NAMALWA (cell line): ENCODE results near the gene PUM1.

ENCODE experiments used
- DNase-seq: peaks from one replicate; pipeline ENCODE4 v3.0.0-alpha.2; 2015; ENCODE audit warnings: low spot score

Gene PUM1

GRCh38 chr1:30929135-30929889 is 136.2 kb downstream of the PUM1 start:
- peak; percentile 73 for DNase-seq

GRCh38 chr1:30928789-30929134 is 136.8 kb downstream of the PUM1 start:
- no peak for DNase-seq

- DNase-seq, result no peak
Observed at GRCh38 chr1:30928171-30928570, 137.3 kb downstream of the PUM1 start.

GRCh38 chr1:30927448-30927847 is 138.1 kb downstream of the PUM1 start:
- DNase-seq, result no peak

GRCh38 chr1:30923597-30923996 is 141.9 kb downstream of the PUM1 start:
- DNase-seq, result no peak

GRCh38 chr1:30920827-30921226 is 144.7 kb downstream of the PUM1 start:
- DNase-seq, result no peak

- DNase-seq, result peak; percentile 42
Observed at GRCh38 chr1:30919025-30919881, 146.3 kb downstream of the PUM1 start.

GRCh38 chr1:30916296-30916695 is 149.2 kb downstream of the PUM1 start:
- DNase-seq, result no peak

GRCh38 chr1:30915491-30916230 is 149.9 kb downstream of the PUM1 start:
- no peak for DNase-seq

- DNase-seq, result no peak
Observed at GRCh38 chr1:30914931-30915330, 150.6 kb downstream of the PUM1 start.

GRCh38 chr1:30914587-30914922 is 151.0 kb downstream of the PUM1 start:
- no peak for DNase-seq

- no peak for DNase-seq
Observed at GRCh38 chr1:30912913-30913652, 152.4 kb downstream of the PUM1 start.

GRCh38 chr1:30912224-30912623 is 153.3 kb downstream of the PUM1 start:
- no peak for DNase-seq

- peak; percentile 68 for DNase-seq
Observed at GRCh38 chr1:30911059-30911954, 154.2 kb downstream of the PUM1 start.

GRCh38 chr1:30909365-30910068 is 156.0 kb downstream of the PUM1 start:
- DNase-seq, result peak; percentile 36

- no peak for DNase-seq
Observed at GRCh38 chr1:30908696-30909364, 156.7 kb downstream of the PUM1 start, which contains the start of gene SDC3. Gene SDC3, minus strand, starts transcription at chr1:30908758. Its CDS starts 172 bp downstream, at chr1:30908586.

- DNase-seq, result no peak
Observed at GRCh38 chr1:30908316-30908695, 157.2 kb downstream of the PUM1 start.

GRCh38 chr1:30907481-30908315 is 157.8 kb downstream of the PUM1 start:
- DNase-seq, result no peak
